PC-9 (cell line): ENCODE measurements around the gene SCRT2. TPM values are rescaled to one million over a fixed set of nuclear protein-coding genes. Genes with fewer than 3 reads are reported as not detected.

Experiments used
- BruUV-seq: library from RNA; stranded (reverse); fragments of 400-500 nt; replicated peaks from 2 replicates; lab custom pipeline; 2021; lab: Mats Ljungman, UMichigan
- CTCF ChIA-PET: fragments of 300-600 bp; sonication (Branson Sonifier 250); formaldehyde crosslinking; loops from one replicate; lab custom pipeline; 2022; ENCODE audit warnings: antibody characterized with exemption; lab: Charles Lee
- POLR2A ChIA-PET: fragments of 300-600 bp; sonication (Branson Sonifier 250); formaldehyde crosslinking; loops from one replicate; lab custom pipeline; 2022; ENCODE audit warnings: antibody characterized with exemption; ENCODE audit not compliant: unreplicated experiment; lab: Charles Lee
- DNase-seq, 2 experiments: peaks; one replicate each; pipeline versions ENCODE4 v3.0.0 to v3.0.0-alpha.2; 2015 to 2022; ENCODE audit warnings: mixed read lengths in 1 of 2
- H2AFZ ChIP-seq: fragments of 200-600 bp; sonication (generic); 2 replicates; pipeline ENCODE4 v1.8.1; 2017; ENCODE audit warnings: antibody characterized with exemption
- H3F3A ChIP-seq: fragments of 200-600 bp; sonication (generic); 2 replicates; pipeline ENCODE4 v1.8.1; 2017; ENCODE audit warnings: antibody characterized with exemption, mild to moderate bottlenecking, low read depth; ENCODE audit not compliant: insufficient read depth
- H3K27ac ChIP-seq: fragments of 200-600 bp; sonication (generic); 2 replicates; pipeline ENCODE4 v1.6.1; 2016; ENCODE audit warnings: mixed run types
- H3K27me3 ChIP-seq: fragments of 200-600 bp; sonication (generic); 2 replicates; pipeline ENCODE4 v1.6.1; 2016; ENCODE audit warnings: low read depth, mixed run types; ENCODE audit not compliant: insufficient read depth
- H3K36me3 ChIP-seq: fragments of 200-600 bp; sonication (generic); 2 replicates; pipeline ENCODE4 v1.6.1; 2016; ENCODE audit warnings: low read depth, mixed run types
- H3K4me1 ChIP-seq: fragments of 200-600 bp; sonication (generic); replicated peaks from 2 replicates; pipeline ENCODE4 v1.6.1; 2016; ENCODE audit warnings: mixed run types; ENCODE audit not compliant: insufficient read depth
- H3K4me2 ChIP-seq: fragments of 200-600 bp; sonication (generic); 2 replicates; pipeline ENCODE4 v1.6.1; 2017; ENCODE audit warnings: mixed run types
- H3K4me3 ChIP-seq: fragments of 200-600 bp; sonication (generic); 2 replicates; pipeline ENCODE4 v1.6.1; 2016; ENCODE audit warnings: mixed run types
- H3K79me2 ChIP-seq: fragments of 200-600 bp; sonication (generic); 2 replicates; pipeline ENCODE4 v1.6.1; 2017; ENCODE audit warnings: low read depth, mixed run types
- H3K9me2 ChIP-seq: fragments of 200-600 bp; sonication (generic); 2 replicates; pipeline ENCODE4 v1.8.1; 2017; ENCODE audit warnings: mild to moderate bottlenecking; ENCODE audit not compliant: insufficient read depth
- H3K9me3 ChIP-seq: fragments of 200-600 bp; sonication (generic); 2 replicates; pipeline ENCODE4 v1.8.1; 2016; ENCODE audit warnings: low read depth; ENCODE audit not compliant: insufficient read depth
- H4K20me1 ChIP-seq: fragments of 200-600 bp; sonication (generic); 2 replicates; pipeline ENCODE4 v1.8.1; 2017; ENCODE audit not compliant: insufficient read depth
- EZH2 ChIP-seq: fragments of 200-600 bp; sonication (generic); IDR thresholded peaks from 2 replicates; pipeline ENCODE4 v1.8.0; 2017; ENCODE audit warnings: antibody characterized with exemption, low read depth
- intact Hi-C: fragments of 100-400 bp; cut with micrococcal nuclease; formaldehyde crosslinking; loops from one replicate; pipeline ENCODE4 v1.10.0; 2022; ENCODE audit not compliant: unreplicated experiment
- total RNA-seq: library from RNA; stranded (reverse); gene quantifications from 2 replicates; pipeline ENCODE4 v1.2.3, GENCODE V29; 2021
- TF ChIP-seq, protein P1 (sequence below): fragments of 200-600 bp; sonication (generic); conservative IDR thresholded peaks from 2 replicates; pipeline ENCODE4 v1.6.1; 2017; ENCODE audit warnings: mixed run types, antibody characterized with exemption, mild to moderate bottlenecking, moderate library complexity

Gene SCRT2
- total RNA-seq, 1 experiment from 2014 or later = not detected

DNA sequence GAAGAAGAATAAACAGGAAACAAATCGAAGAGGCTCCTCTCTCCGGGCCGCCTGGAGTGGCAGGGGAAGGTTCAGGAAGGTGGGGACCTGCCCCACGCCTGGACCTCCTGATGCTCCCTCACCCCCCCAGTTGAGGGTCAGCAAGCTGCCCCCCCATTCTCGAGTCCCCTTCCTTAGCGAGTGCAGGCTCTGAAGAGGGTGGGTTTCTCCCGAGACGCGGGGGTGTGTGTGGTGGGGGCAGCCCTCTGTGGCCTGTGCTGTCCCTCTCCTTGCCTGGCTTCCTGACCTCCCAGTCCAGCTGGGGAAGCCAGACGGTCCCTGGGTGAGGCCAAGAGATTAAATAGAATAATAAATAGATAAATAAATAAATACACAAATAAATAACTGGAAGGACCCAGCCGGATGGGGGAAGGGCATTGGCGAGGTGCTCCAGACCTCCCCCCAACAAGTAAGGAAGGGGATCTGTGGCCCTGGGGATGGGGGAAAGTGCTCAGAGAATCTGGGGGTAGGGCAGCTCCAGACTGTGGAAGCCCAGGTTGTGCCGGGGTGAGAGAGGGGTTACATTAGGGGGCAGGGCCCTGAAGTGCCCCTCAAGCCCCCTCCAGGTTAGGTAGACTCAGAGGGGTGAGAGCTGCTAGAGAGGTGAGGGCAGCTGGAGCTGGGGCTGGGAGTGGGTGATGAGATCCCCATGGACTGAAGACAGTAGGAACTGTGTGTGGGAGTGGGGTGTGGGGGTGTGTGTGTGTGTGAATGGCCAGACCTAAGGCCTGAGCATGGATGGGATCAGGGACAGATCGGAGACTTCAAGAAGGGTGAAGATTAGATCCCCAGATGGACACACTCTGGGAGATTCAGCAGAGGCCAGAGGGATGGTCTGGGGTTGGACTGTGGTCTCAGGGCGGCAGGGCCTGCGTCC is 13.1 kb downstream of the SCRT2 start:
- TF ChIP-seq, protein P1, sequence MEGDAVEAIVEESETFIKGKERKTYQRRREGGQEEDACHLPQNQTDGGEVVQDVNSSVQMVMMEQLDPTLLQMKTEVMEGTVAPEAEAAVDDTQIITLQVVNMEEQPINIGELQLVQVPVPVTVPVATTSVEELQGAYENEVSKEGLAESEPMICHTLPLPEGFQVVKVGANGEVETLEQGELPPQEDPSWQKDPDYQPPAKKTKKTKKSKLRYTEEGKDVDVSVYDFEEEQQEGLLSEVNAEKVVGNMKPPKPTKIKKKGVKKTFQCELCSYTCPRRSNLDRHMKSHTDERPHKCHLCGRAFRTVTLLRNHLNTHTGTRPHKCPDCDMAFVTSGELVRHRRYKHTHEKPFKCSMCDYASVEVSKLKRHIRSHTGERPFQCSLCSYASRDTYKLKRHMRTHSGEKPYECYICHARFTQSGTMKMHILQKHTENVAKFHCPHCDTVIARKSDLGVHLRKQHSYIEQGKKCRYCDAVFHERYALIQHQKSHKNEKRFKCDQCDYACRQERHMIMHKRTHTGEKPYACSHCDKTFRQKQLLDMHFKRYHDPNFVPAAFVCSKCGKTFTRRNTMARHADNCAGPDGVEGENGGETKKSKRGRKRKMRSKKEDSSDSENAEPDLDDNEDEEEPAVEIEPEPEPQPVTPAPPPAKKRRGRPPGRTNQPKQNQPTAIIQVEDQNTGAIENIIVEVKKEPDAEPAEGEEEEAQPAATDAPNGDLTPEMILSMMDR = no peak
- TF ChIP-seq EZH2 = no peak
- no peak overlapping the region for H3K27ac ChIP-seq
- no peaks in the 10 kb centered on the region for H3K9me3 ChIP-seq
- no peak for DNase-seq
- intact Hi-C loops = no loop called here
- no peaks in the 10 kb centered on the region for H3K9me2 ChIP-seq
- BruUV-seq = no TSS peak
- no peaks in the 10 kb centered on the region for H4K20me1 ChIP-seq
- H3K4me3 ChIP-seq = no peak overlapping the region
- POLR2A ChIA-PET = no interaction called here
- no peak overlapping the region for H2AFZ ChIP-seq
- peaks cover 4% of the 10 kb centered on the region; the same call in 1 of the 2 replicates for H3F3A ChIP-seq
- H3K27me3 ChIP-seq = no peaks in the 10 kb centered on the region
- CTCF ChIA-PET = no interaction called here
- no peak overlapping the region for H3K4me2 ChIP-seq
- H3K4me1 ChIP-seq = 0 out of 2 replicates have a peak, but pooled peaks cover 7% of the 10 kb centered on the region
- H3K36me3 ChIP-seq = no peaks in the 10 kb centered on the region
- H3K79me2 ChIP-seq = no peaks in the 10 kb centered on the region

DNA sequence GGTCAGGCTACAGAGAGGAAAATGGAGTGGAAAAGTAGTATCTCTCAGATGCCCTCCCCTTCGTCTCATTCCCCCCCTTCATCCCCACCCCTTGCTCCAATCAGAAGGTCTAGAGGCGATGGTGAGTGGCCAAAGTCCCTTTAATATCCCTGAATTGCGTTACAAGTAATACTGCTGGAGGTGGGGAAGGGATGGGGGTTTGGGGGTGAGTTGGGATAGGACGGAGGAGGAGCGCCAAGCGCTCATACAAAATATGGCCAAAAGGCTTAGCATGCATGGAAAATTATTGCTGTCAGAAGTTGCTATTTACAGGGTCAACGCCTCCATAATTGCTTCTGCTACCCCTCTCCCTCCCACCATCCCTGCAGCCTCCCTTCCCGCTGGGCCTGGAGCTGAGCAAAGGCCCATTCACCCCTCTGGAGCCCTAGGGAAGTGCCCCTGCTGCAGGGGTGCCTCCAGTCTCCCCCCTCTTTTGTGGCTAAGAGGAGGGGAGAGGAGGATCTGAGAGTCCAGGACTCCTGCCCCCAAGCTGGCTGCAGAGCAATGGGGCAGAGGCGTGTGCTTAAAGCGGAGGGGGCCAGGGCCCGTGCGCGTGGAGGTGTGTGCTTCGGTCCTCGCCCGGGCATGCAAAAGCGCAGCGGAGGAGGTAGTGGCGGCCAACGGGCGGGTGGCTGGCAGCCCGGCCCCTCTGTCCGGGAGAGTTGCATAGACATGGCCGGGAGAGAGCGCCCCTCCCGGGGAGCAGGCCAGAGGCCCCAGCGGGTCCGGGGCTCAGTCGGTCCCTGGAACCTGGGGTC is 13.9 kb downstream of the SCRT2 start:
- BruUV-seq = no TSS peak
- no peaks in the 10 kb centered on the region for H3K9me3 ChIP-seq
- no peak overlapping the region for H2AFZ ChIP-seq
- no peaks in the 10 kb centered on the region for H3K9me2 ChIP-seq
- POLR2A ChIA-PET = no interaction called here
- no peak for TF ChIP-seq EZH2
- TF ChIP-seq, protein P1 = no peak
- no peaks in the 10 kb centered on the region for H3K79me2 ChIP-seq
- H3K4me2 ChIP-seq = no peak overlapping the region
- no peaks in the 10 kb centered on the region for H3K36me3 ChIP-seq
- no peak overlapping the region for H3K27ac ChIP-seq
- 0 out of 2 replicates have a peak, but pooled peaks cover 7% of the 10 kb centered on the region for H3K4me1 ChIP-seq
- intact Hi-C loops = no loop called here
- no peaks in the 10 kb centered on the region for H4K20me1 ChIP-seq
- no peak overlapping the region for H3K4me3 ChIP-seq
- peaks cover 4% of the 10 kb centered on the region; the same call in 1 of the 2 replicates for H3F3A ChIP-seq
- H3K27me3 ChIP-seq = no peaks in the 10 kb centered on the region
- CTCF ChIA-PET = no interaction called here
- no peak for DNase-seq

DNA sequence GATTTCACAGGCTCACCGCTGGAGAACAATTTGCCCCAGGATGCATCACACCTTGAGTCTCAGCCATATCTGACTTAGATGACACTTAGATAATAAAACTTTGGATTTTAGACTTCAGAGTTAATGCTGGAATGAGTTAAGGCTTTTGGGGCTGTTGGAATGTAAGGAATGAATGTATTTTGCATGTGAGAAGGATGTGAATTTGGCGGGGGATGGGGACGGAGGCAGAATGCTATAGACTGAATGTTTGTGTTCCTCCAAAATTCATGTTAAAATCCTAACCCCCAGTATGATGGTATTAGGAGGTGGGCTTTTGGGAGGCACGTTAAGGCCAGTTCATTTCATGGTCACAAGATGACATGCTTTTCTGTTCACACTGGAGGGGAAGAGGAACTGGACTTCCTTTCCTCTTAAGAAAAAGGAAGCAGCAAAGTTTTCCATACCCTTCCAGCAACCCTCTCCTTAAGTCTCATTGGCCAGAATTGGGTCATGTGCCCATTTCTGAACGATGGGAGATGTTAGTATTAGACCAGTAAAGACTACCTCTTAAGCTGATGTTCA is 16.8 kb downstream of the SCRT2 start:
- peaks cover 17% of the 10 kb centered on the region for H3K4me1 ChIP-seq
- intact Hi-C loops = loop anchor here (10.0 kb wide), 2 partner anchors 334 to 816 kb away; partner anchors contain the start of gene SOX12
- no peaks in the 10 kb centered on the region for H3K36me3 ChIP-seq

More for the DNA sequence above, 16.8 kb downstream of the SCRT2 start:
- ChIA-PET CTCF (no interaction called here), POLR2A (no interaction called here)
- Histone ChIP-seq H3K27ac (no peak overlapping the region), H3K9me3 (no peaks in the 10 kb centered on the region), H3K79me2 (peaks cover 3% of the 10 kb centered on the region; the same call in 1 of the 2 replicates), H3K9me2 (no peaks in the 10 kb centered on the region), H3F3A (peaks cover 4% of the 10 kb centered on the region; the same call in 1 of the 2 replicates), H3K4me2 (no peak overlapping the region), H3K4me3 (no peak overlapping the region), H3K27me3 (no peaks in the 10 kb centered on the region), H4K20me1 (no peaks in the 10 kb centered on the region), H2AFZ (no peak overlapping the region)
- DNase-seq = no peak
- no TSS peak for BruUV-seq
- TF ChIP-seq, protein P1 = no peak
